ENCODE measurements around the gene ADAMTS12. TPM values are rescaled to one million over a fixed set of nuclear protein-coding genes. Genes with fewer than 3 reads are reported as not detected.
A peak's percentile ranks its signal among the peaks of the same experiment; 100 is the strongest.

Gene ADAMTS12
- total and polyA plus RNA-seq, 2 experiments from 2014 or later = 9.1 to 17.1 TPM

GRCh38 chr5:33808699-33809098, 83.1 kb downstream of the ADAMTS12 start:
- Mint-ChIP-seq H3K27me3 (ENCODE audit: insufficient read depth, low read depth, poor library complexity) (peaks cover 3% of the 10 kb centered on the region), H3K4me1 (peaks cover 33% of the 10 kb centered on the region), H3K27ac (no peak overlapping the region), H3K36me3 (ENCODE audit: low read depth) (no peaks in the 10 kb centered on the region), H3K4me3 (no peak overlapping the region), H3K9me3 (no peaks in the 10 kb centered on the region)
- H3K27me3 ChIP-seq (ENCODE audit: insufficient read depth) = no peaks in the 10 kb centered on the region
- ATAC-seq (no peak), DNase-seq (ENCODE audit: low spot score) (no peak)
- peak overlapping the region; percentile 0; the same call in 1 of the 2 replicates for H3K4me2 ChIP-seq
- no peaks in the 10 kb centered on the region for H3K79me2 ChIP-seq (replicated peaks; ENCODE audit: insufficient read depth)
- H2AFZ ChIP-seq = no peak overlapping the region
- TF ChIP-seq EZH2 (IDR thresholded peaks at IDR 0.05; ENCODE audit: low read depth, unreplicated experiment) = no peak
- TF ChIP-seq CTCF (conservative IDR thresholded peaks at IDR 0.05; ENCODE audit: low read depth in 2 of 2) = no peak
- TF ChIP-seq CREB1 (CRISPR knock-in tag; IDR thresholded peaks at IDR 0.05; ENCODE audit: low read depth) = no peak
- no peak for TF ChIP-seq STAT1 (IDR thresholded peaks at IDR 0.05; ENCODE audit: unreplicated experiment)
- TF ChIP-seq POLR2AphosphoS5 (IDR thresholded peaks at IDR 0.05; ENCODE audit: low read depth) = no peak
- no peak for TF ChIP-seq JUNB (IDR thresholded peaks at IDR 0.05; ENCODE audit: unreplicated experiment)
- no peaks in the 10 kb centered on the region for H3K36me3 ChIP-seq (ENCODE audit: insufficient read depth)
- H3K9me2 ChIP-seq (ENCODE audit: insufficient read depth) = no peaks in the 10 kb centered on the region
- no peaks in the 10 kb centered on the region for H3F3A ChIP-seq (replicated peaks; ENCODE audit: low read depth)
- no peak overlapping the region for H3K4me3 ChIP-seq
- H4K20me1 ChIP-seq (replicated peaks; ENCODE audit: insufficient read depth) = no peaks in the 10 kb centered on the region
- H3K27ac ChIP-seq (ENCODE audit: low read depth) = no peak overlapping the region
- peaks cover 23% of the 10 kb centered on the region for H3K4me1 ChIP-seq (ENCODE audit: insufficient read depth)

DNA sequence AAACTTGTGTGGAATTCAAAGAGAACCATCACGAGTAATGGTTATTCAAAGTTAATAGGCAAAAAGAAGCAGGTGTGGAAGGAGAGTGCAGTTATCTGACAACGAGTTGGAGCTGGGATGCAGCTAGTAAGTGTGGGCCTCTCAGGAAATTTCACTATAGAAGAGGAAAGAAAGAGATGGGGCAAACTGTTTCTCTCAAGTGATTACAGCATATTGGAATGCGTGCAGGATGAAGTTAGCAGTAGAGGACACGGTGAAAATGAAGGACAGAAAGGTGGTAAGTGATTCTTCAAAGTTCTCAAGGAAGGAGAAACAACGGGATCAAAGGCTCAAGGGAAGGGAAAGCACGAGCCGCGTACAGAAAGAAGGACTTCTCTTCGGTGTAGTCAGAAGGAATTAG, 84.0 kb downstream of the ADAMTS12 start:
- Histone ChIP-seq H3K4me3 (no peak overlapping the region), H3K27ac (ENCODE audit: low read depth) (no peak overlapping the region; the same call in 1 of the 2 replicates), H3K27me3 (ENCODE audit: insufficient read depth) (no peaks in the 10 kb centered on the region), H3K79me2 (replicated peaks; ENCODE audit: insufficient read depth) (no peaks in the 10 kb centered on the region), H3K36me3 (ENCODE audit: insufficient read depth) (no peaks in the 10 kb centered on the region), H3K4me2 (no peak overlapping the region), H2AFZ (no peak overlapping the region), H3K9me2 (ENCODE audit: insufficient read depth) (no peaks in the 10 kb centered on the region), H4K20me1 (replicated peaks; ENCODE audit: insufficient read depth) (no peaks in the 10 kb centered on the region; the same call in 1 of the 2 replicates), H3K4me1 (ENCODE audit: insufficient read depth) (peaks cover 23% of the 10 kb centered on the region), H3F3A (replicated peaks; ENCODE audit: low read depth) (no peaks in the 10 kb centered on the region)
- Mint-ChIP-seq H3K9me3 (no peaks in the 10 kb centered on the region), H3K27ac (peak overlapping the region; percentile 26), H3K36me3 (ENCODE audit: low read depth) (no peaks in the 10 kb centered on the region), H3K4me1 (peaks cover 33% of the 10 kb centered on the region), H3K4me3 (no peak overlapping the region), H3K27me3 (ENCODE audit: insufficient read depth, low read depth, poor library complexity) (peaks cover 3% of the 10 kb centered on the region)
- no peak for TF ChIP-seq CREB1 (CRISPR knock-in tag; IDR thresholded peaks at IDR 0.05; ENCODE audit: low read depth)
- DNase-seq (ENCODE audit: low spot score) (no peak), ATAC-seq (no peak)

DNA sequence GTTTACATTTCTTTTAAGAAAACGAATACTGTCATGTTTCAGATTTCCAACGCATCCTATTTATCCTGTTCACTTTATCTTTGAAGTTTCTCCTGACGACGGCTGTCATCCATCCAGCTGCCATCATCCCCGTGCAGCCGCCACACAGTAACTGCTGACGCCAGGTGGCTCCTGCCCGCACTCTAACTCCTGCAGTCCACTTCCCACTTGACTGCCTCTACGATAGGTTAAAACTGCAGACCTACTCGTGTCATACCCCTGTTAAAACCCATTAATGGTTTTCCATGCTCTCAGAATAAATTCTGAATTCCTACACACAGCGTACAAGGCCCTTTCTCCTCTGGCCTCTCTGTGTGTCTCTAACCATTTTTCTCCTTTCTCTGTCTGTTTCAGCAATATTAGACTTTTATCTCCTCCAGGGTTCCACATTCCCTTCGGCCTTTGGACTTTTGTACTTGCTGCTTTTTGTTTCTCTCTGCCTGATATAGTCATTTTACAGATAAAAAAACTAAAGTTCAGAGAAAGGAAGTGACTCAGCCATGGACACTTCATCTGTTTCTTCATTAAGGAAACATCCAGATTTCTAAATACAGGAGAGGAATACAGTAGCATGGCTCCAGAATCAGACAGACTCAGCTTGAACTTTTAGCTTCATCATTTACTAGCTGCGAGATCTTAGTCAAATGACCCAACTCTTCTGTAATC, 84.9 kb downstream of the ADAMTS12 start:
- no peak for DNase-seq (ENCODE audit: low spot score)
- Histone ChIP-seq H3F3A (replicated peaks; ENCODE audit: low read depth) (no peaks in the 10 kb centered on the region), H3K9me2 (ENCODE audit: insufficient read depth) (peaks cover 3% of the 10 kb centered on the region; the same call in 1 of the 2 replicates), H3K27me3 (ENCODE audit: insufficient read depth) (no peaks in the 10 kb centered on the region), H2AFZ (no peak overlapping the region), H3K4me2 (no peak overlapping the region), H3K36me3 (ENCODE audit: insufficient read depth) (no peaks in the 10 kb centered on the region), H3K79me2 (replicated peaks; ENCODE audit: insufficient read depth) (no peaks in the 10 kb centered on the region), H3K4me1 (ENCODE audit: insufficient read depth) (peaks cover 23% of the 10 kb centered on the region), H3K4me3 (no peak overlapping the region), H4K20me1 (replicated peaks; ENCODE audit: insufficient read depth) (no peaks in the 10 kb centered on the region; the same call in 1 of the 2 replicates), H3K27ac (ENCODE audit: low read depth) (no peak overlapping the region)
- Mint-ChIP-seq H3K4me3 (no peak overlapping the region), H3K9me3 (no peaks in the 10 kb centered on the region), H3K4me1 (peaks cover 33% of the 10 kb centered on the region), H3K27me3 (ENCODE audit: insufficient read depth, low read depth, poor library complexity) (peaks cover 3% of the 10 kb centered on the region), H3K27ac (no peak overlapping the region), H3K36me3 (ENCODE audit: low read depth) (no peaks in the 10 kb centered on the region)
- TF ChIP-seq, protein P1, sequence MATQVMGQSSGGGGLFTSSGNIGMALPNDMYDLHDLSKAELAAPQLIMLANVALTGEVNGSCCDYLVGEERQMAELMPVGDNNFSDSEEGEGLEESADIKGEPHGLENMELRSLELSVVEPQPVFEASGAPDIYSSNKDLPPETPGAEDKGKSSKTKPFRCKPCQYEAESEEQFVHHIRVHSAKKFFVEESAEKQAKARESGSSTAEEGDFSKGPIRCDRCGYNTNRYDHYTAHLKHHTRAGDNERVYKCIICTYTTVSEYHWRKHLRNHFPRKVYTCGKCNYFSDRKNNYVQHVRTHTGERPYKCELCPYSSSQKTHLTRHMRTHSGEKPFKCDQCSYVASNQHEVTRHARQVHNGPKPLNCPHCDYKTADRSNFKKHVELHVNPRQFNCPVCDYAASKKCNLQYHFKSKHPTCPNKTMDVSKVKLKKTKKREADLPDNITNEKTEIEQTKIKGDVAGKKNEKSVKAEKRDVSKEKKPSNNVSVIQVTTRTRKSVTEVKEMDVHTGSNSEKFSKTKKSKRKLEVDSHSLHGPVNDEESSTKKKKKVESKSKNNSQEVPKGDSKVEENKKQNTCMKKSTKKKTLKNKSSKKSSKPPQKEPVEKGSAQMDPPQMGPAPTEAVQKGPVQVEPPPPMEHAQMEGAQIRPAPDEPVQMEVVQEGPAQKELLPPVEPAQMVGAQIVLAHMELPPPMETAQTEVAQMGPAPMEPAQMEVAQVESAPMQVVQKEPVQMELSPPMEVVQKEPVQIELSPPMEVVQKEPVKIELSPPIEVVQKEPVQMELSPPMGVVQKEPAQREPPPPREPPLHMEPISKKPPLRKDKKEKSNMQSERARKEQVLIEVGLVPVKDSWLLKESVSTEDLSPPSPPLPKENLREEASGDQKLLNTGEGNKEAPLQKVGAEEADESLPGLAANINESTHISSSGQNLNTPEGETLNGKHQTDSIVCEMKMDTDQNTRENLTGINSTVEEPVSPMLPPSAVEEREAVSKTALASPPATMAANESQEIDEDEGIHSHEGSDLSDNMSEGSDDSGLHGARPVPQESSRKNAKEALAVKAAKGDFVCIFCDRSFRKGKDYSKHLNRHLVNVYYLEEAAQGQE (IDR thresholded peaks at IDR 0.05; ENCODE audit: unreplicated experiment) = no peak
- TF ChIP-seq CTCF (conservative IDR thresholded peaks at IDR 0.05; ENCODE audit: low read depth in 2 of 2) = 0 out of 4 replicates have a peak, but pooled peaks of 1 of the 2 experiments have one; percentile 18
- ATAC-seq = no peak

Data from GM23338 (cell line).